Panc1 (cell line): ENCODE results near the gene SMYD2.

Source experiments
- POLR2AphosphoS5 ChIP-seq: IDR thresholded peaks from 2 replicates; pipeline ENCODE4 v1.6.1; 2012; ENCODE audit warnings: mild to moderate bottlenecking, low read depth, low read length, moderate library complexity
- SIN3A ChIP-seq: IDR thresholded peaks from 2 replicates; pipeline ENCODE4 v1.6.1; 2012; ENCODE audit warnings: low read depth, mild to moderate bottlenecking, low read length, moderate library complexity, borderline replicate concordance; ENCODE audit not compliant: insufficient read depth
- TCF7L2 ChIP-seq: IDR thresholded peaks from 2 replicates; pipeline ENCODE4 v1.6.1; 2011; ENCODE audit warnings: mild to moderate bottlenecking, low read depth, low read length, inconsistent platforms
- TF ChIP-seq, protein P1 (sequence below): fragments of 450-650 bp; IDR thresholded peaks from 2 replicates; pipeline ENCODE4 v1.5.1; 2017; ENCODE audit warnings: mild to moderate bottlenecking

DNA sequence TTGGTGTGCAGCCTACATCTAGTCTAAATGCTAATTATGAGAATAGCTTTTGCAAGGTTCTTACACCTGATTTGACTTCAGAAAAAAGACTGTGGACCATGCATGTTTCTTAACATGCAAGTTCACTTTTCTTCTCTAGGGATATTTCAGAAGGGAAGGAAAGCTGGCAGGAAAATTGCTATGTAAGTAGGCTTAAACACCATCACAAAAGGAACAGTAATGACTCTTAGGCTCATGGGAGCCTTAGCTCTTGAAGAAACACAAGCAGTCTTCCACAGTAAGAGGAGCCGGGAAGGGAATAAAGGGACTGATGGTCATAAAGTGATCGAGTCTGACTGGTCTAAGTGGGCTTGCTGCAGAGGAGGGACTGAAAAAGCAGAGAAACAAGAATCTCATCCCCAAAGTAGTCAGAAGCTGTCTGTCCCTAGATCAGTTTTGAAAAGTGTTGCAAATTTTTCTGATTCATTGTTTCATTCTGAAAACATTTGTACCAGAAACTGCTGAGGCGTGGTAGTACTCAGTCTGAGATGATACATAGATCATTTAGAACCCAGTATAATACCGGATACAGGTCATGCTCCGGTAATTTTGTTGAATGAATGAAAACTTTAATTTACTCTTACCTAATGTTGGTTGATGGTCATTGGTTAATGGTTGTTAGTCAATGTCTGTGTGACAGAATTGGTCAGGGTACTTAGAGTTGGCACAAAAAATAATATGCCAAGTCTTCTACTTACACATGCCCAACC, 40.9 kb downstream of the SMYD2 start:
- TF ChIP-seq, protein P1, sequence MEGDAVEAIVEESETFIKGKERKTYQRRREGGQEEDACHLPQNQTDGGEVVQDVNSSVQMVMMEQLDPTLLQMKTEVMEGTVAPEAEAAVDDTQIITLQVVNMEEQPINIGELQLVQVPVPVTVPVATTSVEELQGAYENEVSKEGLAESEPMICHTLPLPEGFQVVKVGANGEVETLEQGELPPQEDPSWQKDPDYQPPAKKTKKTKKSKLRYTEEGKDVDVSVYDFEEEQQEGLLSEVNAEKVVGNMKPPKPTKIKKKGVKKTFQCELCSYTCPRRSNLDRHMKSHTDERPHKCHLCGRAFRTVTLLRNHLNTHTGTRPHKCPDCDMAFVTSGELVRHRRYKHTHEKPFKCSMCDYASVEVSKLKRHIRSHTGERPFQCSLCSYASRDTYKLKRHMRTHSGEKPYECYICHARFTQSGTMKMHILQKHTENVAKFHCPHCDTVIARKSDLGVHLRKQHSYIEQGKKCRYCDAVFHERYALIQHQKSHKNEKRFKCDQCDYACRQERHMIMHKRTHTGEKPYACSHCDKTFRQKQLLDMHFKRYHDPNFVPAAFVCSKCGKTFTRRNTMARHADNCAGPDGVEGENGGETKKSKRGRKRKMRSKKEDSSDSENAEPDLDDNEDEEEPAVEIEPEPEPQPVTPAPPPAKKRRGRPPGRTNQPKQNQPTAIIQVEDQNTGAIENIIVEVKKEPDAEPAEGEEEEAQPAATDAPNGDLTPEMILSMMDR: no peak
- TF ChIP-seq POLR2AphosphoS5 (no peak), TCF7L2 (no peak), SIN3A (no peak)
